IMR-90 (cell line): ENCODE measurements around the gene TRHDE. TPM values are rescaled to one million over a fixed set of nuclear protein-coding genes. Genes with fewer than 3 reads are reported as not detected.

Source experiments
- ATAC-seq: fragments of 200-7000 bp; cut with Tn5 transposase; 2 replicates; pipeline ENCODE4 v1.9.1; 2020; ENCODE audit warnings: low read depth, mild to moderate bottlenecking, moderate library complexity
- BruUV-seq: library from RNA; stranded (reverse); fragments of 400-500 nt; replicated peaks from 2 replicates; lab custom pipeline; 2021; lab: Mats Ljungman, UMichigan
- CTCF ChIA-PET: fragments of 300-600 bp; formaldehyde crosslinking; extraction: SDS; loops from one replicate; lab custom pipeline; 2021; ENCODE audit warnings: antibody characterized with exemption; lab: Yijun Ruan, JAX
- POLR2A ChIA-PET: fragments of 300-600 bp; sonication (Branson Sonifier 250); formaldehyde crosslinking; loops from one replicate; lab custom pipeline; 2022; ENCODE audit warnings: antibody characterized with exemption; ENCODE audit not compliant: unreplicated experiment; lab: Charles Lee
- DNase-seq: peaks from one replicate; pipeline ENCODE4 v3.0.0; 2013
- H2AFZ ChIP-seq: replicated peaks from 2 replicates; pipeline ENCODE3; 2013; ENCODE audit warnings: low read length, mild to moderate bottlenecking; ENCODE audit not compliant: poor library complexity
- H2AK5ac ChIP-seq: 2 replicates; pipeline ENCODE4 v1.6.1; 2013; ENCODE audit warnings: low read depth, low read length, inconsistent platforms
- H2AK9ac ChIP-seq: replicated peaks from 2 replicates; pipeline ENCODE3; 2013; ENCODE audit warnings: mild to moderate bottlenecking, low read depth, low read length, moderate library complexity; ENCODE audit not compliant: poor library complexity
- H2BK120ac ChIP-seq: 2 replicates; pipeline ENCODE4 v1.6.1; 2013; ENCODE audit warnings: low read depth, low read length, inconsistent platforms
- H2BK15ac ChIP-seq: 3 replicates; pipeline ENCODE4 v1.6.1; 2013; ENCODE audit warnings: low read depth, low read length, inconsistent platforms
- H2BK20ac ChIP-seq: 2 replicates; pipeline ENCODE4 v1.6.1; 2013; ENCODE audit warnings: low read depth, mild to moderate bottlenecking, inconsistent platforms, low read length, moderate library complexity
- H2BK5ac ChIP-seq: 2 replicates; pipeline ENCODE4 v1.6.1; 2013; ENCODE audit warnings: mild to moderate bottlenecking, low read depth, low read length, inconsistent platforms; ENCODE audit not compliant: poor library complexity, severe bottlenecking
- H3K14ac ChIP-seq: replicated peaks from 2 replicates; pipeline ENCODE4 v1.6.1; 2013; ENCODE audit warnings: low read depth, low read length, inconsistent platforms
- H3K18ac ChIP-seq: 2 replicates; pipeline ENCODE4 v1.6.1; 2013; ENCODE audit warnings: low read depth, low read length, control low read depth
- H3K23ac ChIP-seq: 2 replicates; pipeline ENCODE4 v1.6.1; 2013; ENCODE audit warnings: low read depth, low read length, inconsistent platforms
- H3K27ac ChIP-seq: 2 replicates; pipeline ENCODE4 v1.5.1; 2013; ENCODE audit warnings: mild to moderate bottlenecking, control low read depth, low read length; ENCODE audit not compliant: insufficient read depth
- H3K27me3 ChIP-seq: 2 replicates; pipeline ENCODE4 v1.6.1; 2013; ENCODE audit warnings: low read length; ENCODE audit not compliant: control insufficient read depth, insufficient read depth
- H3K36me3 ChIP-seq: 2 replicates; pipeline ENCODE4 v1.6.1; 2013; ENCODE audit warnings: low read length, mixed read lengths; ENCODE audit not compliant: control insufficient read depth, insufficient read depth
- H3K4ac ChIP-seq: 2 replicates; pipeline ENCODE4 v1.6.1; 2013; ENCODE audit warnings: low read depth, low read length, inconsistent platforms
- H3K4me1 ChIP-seq: 2 replicates; pipeline ENCODE4 v1.6.1; 2013; ENCODE audit warnings: low read length, mixed read lengths; ENCODE audit not compliant: control insufficient read depth, insufficient read depth
- H3K4me2 ChIP-seq: 2 replicates; pipeline ENCODE4 v1.6.1; 2013; ENCODE audit warnings: low read depth, mild to moderate bottlenecking, control low read depth, low read length, moderate library complexity
- H3K4me3 ChIP-seq: 2 replicates; pipeline ENCODE4 v1.5.1; 2013; ENCODE audit warnings: low read depth, mild to moderate bottlenecking, control low read depth, low read length, moderate library complexity; ENCODE audit not compliant: insufficient read depth
- H3K56ac ChIP-seq: 2 replicates; pipeline ENCODE4 v1.6.1; 2013; ENCODE audit warnings: low read length, inconsistent platforms; ENCODE audit not compliant: insufficient read depth; ENCODE audit errors: extremely low read depth
- H3K79me1 ChIP-seq, 2 experiments: 2 replicates each; pipeline ENCODE4 v1.6.1; 2013; ENCODE audit warnings: low read length in 2 of 2, inconsistent platforms in 1 of 2, low read depth in 1 of 2
- H3K9ac ChIP-seq: 2 replicates; pipeline ENCODE4 v1.6.1; 2013; ENCODE audit warnings: low read depth, low read length, control low read depth
- H3K9me1 ChIP-seq: 2 replicates; pipeline ENCODE4 v1.6.1; 2013; ENCODE audit warnings: low read length, inconsistent platforms; ENCODE audit not compliant: insufficient read depth
- H3K9me3 ChIP-seq: 2 replicates; pipeline ENCODE4 v1.6.1; 2013; ENCODE audit warnings: low read length; ENCODE audit not compliant: control insufficient read depth, insufficient read depth
- H4K20me1 ChIP-seq: 2 replicates; pipeline ENCODE4 v1.6.1; 2013; ENCODE audit warnings: low read length, inconsistent platforms; ENCODE audit not compliant: insufficient read depth
- H4K5ac ChIP-seq: 2 replicates; pipeline ENCODE4 v1.6.1; 2013; ENCODE audit warnings: mild to moderate bottlenecking, low read depth, low read length, control low read depth
- H4K8ac ChIP-seq, 2 experiments: 2 replicates each; pipeline ENCODE4 v1.6.1; 2013; ENCODE audit warnings: low read depth in 2 of 2, low read length in 2 of 2, control low read depth in 1 of 2, inconsistent platforms in 1 of 2
- H4K91ac ChIP-seq: 2 replicates; pipeline ENCODE4 v1.6.1; 2013; ENCODE audit warnings: low read depth, low read length, inconsistent platforms; ENCODE audit not compliant: insufficient read depth
- BHLHE40 ChIP-seq: fragments of 150-350 bp; IDR thresholded peaks from 2 replicates; pipeline ENCODE4 v1.6.1; 2016; ENCODE audit warnings: mild to moderate bottlenecking, low read depth, low read length
- CEBPB ChIP-seq: IDR thresholded peaks from 2 replicates; pipeline ENCODE4 v1.6.1; 2012; ENCODE audit warnings: low read depth, low read length, improper control_type of control experiment
- CHD1 ChIP-seq: IDR thresholded peaks from 2 replicates; pipeline ENCODE4 v1.6.1; 2012; ENCODE audit warnings: low read depth, low read length, improper control_type of control experiment
- ELK1 ChIP-seq: fragments of 150-350 bp; IDR thresholded peaks from 2 replicates; pipeline ENCODE4 v1.6.1; 2016; ENCODE audit warnings: low read depth, mild to moderate bottlenecking, low read length, moderate library complexity, borderline replicate concordance
- FOS ChIP-seq: fragments of 150-350 bp; IDR thresholded peaks from 2 replicates; pipeline ENCODE4 v1.6.1; 2016; ENCODE audit warnings: low read depth, low read length
- MAFK ChIP-seq: IDR thresholded peaks from 2 replicates; pipeline ENCODE4 v1.6.1; 2012; ENCODE audit warnings: low read depth, low read length, improper control_type of control experiment
- MAZ ChIP-seq: IDR thresholded peaks from 2 replicates; pipeline ENCODE4 v1.6.1; 2012; ENCODE audit warnings: low read depth, mild to moderate bottlenecking, low read length, improper control_type of control experiment, moderate library complexity, borderline replicate concordance
- MXI1 ChIP-seq: IDR thresholded peaks from 2 replicates; pipeline ENCODE4 v1.6.1; 2012; ENCODE audit warnings: low read depth, mild to moderate bottlenecking, low read length, moderate library complexity, borderline replicate concordance
- NFE2L2 ChIP-seq: fragments of 150-350 bp; IDR thresholded peaks from 2 replicates; pipeline ENCODE4 v1.6.1; 2016; ENCODE audit warnings: low read depth, mild to moderate bottlenecking, low read length
- POLR2A ChIP-seq: IDR thresholded peaks from 2 replicates; pipeline ENCODE4 v1.6.1; 2012; ENCODE audit warnings: mild to moderate bottlenecking, low read depth, low read length
- RAD21 ChIP-seq: IDR thresholded peaks from 2 replicates; pipeline ENCODE4 v1.6.1; 2012; ENCODE audit warnings: low read length, improper control_type of control experiment
- RCOR1 ChIP-seq: IDR thresholded peaks from 2 replicates; pipeline ENCODE4 v1.6.1; 2012; ENCODE audit warnings: mild to moderate bottlenecking, low read length, improper control_type of control experiment; ENCODE audit not compliant: insufficient replicate concordance
- RFX5 ChIP-seq: IDR thresholded peaks from 2 replicates; pipeline ENCODE4 v1.8.0; 2012; ENCODE audit warnings: low read depth, mild to moderate bottlenecking, low read length, moderate library complexity
- SMC3 ChIP-seq: fragments of 150-350 bp; IDR thresholded peaks from 2 replicates; pipeline ENCODE4 v1.6.1; 2016; ENCODE audit warnings: low read depth, mild to moderate bottlenecking, antibody characterized with exemption, low read length, moderate library complexity
- USF2 ChIP-seq: fragments of 150-350 bp; IDR thresholded peaks from 2 replicates; pipeline ENCODE4 v1.6.1; 2017; ENCODE audit warnings: mild to moderate bottlenecking, antibody characterized with exemption, low read length, low read depth
- WGBS, 2 experiments: methylation state at CpG; one replicate each; pipeline versions ENCODE4 v1.1.5 to v1.1.7; 2013; ENCODE audit warnings: missing lambda C conversion rate in 2 of 2; ENCODE audit not compliant: insufficient read length in 1 of 2; ENCODE audit errors: extremely low coverage in 2 of 2; 5-methylcytosine and 5-hydroxymethylcytosine counted together
- dilution Hi-C: fragments of 300-500 bp; cut with HindIII; formaldehyde crosslinking; loops from one replicate; pipeline ENCODE4 v1.14.3; 2018; ENCODE audit warnings: low sequenced_read_pairs; ENCODE audit not compliant: unreplicated experiment
- in situ Hi-C: fragments of 300-500 bp; cut with MboI; formaldehyde crosslinking; loops from 3 replicates; pipeline ENCODE4 v1.14.3; 2019; ENCODE audit warnings: low sequenced_read_pairs, inconsistent platforms, mixed read lengths
- intact Hi-C: fragments of 100-400 bp; cut with micrococcal nuclease; formaldehyde crosslinking; loops from 2 replicates; pipeline ENCODE4 v1.10.0; 2022
- polyA plus RNA-seq, 3 experiments: library from polyadenylated mRNA; depleted of rRNA; stranded (reverse); fragments of >200 nt; gene quantifications; 2 replicates each; pipeline ENCODE4 v1.2.3, GENCODE V29; 2012; ENCODE audit warnings: low replicate concordance in 1 of 3
- total RNA-seq: library from RNA; depleted of rRNA; stranded (reverse); fragments of >200 nt; gene quantifications from 2 replicates; pipeline ENCODE4 v1.2.3, GENCODE V29; 2012
- TF ChIP-seq, protein P1 (sequence below): conservative IDR thresholded peaks from 2 replicates; pipeline ENCODE4 v1.5.1; 2012; ENCODE audit warnings: mild to moderate bottlenecking, low read depth, low read length, improper control_type of control experiment

TRHDE gene
- total and polyA plus RNA-seq, 2 of the 4 experiments (the other 2 are of a cell fraction): 33.7 to 65.1 TPM

GRCh38 chr12:72502546-72502945 lies 230.4 kb downstream of the TRHDE start:
- no peak for ATAC-seq
- dilution Hi-C loops: no loop called here

More at GRCh38 chr12:72502546-72502945, 230.4 kb downstream of the TRHDE start:
- in situ Hi-C loops: no loop called here
- POLR2A ChIA-PET: no interaction called here
- no peak for DNase-seq
- Histone ChIP-seq H2AK9ac (no peak overlapping the region), H4K91ac (no peak overlapping the region), H2AK5ac (no peak overlapping the region), H2BK20ac (no peak overlapping the region), H3K27ac (no peak overlapping the region), H3K4me2 (no peak overlapping the region), H3K79me1 (peaks cover 0 to 5% of the 10 kb centered on the region in 2 experiments; a peak in 2 of 4 replicates), H3K14ac (no peak overlapping the region), H4K8ac (no peak overlapping the region), H3K4me1 (no peaks in the 10 kb centered on the region), H3K56ac (no peak overlapping the region), H2BK5ac (no peak overlapping the region), H4K5ac (no peak overlapping the region), H3K4ac (no peak overlapping the region), H3K36me3 (peaks cover 4% of the 10 kb centered on the region; the same call in 1 of the 2 replicates), H3K27me3 (no peaks in the 10 kb centered on the region), H3K23ac (no peak overlapping the region), H3K4me3 (no peak overlapping the region), H3K18ac (no peak overlapping the region), H3K9ac (no peak overlapping the region), H2BK15ac (no peak overlapping the region), H2BK120ac (no peak overlapping the region), H4K20me1 (no peaks in the 10 kb centered on the region), H3K9me1 (no peaks in the 10 kb centered on the region), H3K9me3 (no peaks in the 10 kb centered on the region), H2AFZ (no peak overlapping the region)
- no CpG with 5 or more reads among the region's 3 CpGs for WGBS, 2 experiments
- intact Hi-C loops: no loop called here
- TF ChIP-seq RAD21: no peak
- TF ChIP-seq MXI1: no peak
- TF ChIP-seq BHLHE40: no peak
- TF ChIP-seq NFE2L2: no peak
- TF ChIP-seq USF2: no peak
- no peak for TF ChIP-seq MAFK
- no peak for TF ChIP-seq SMC3
- TF ChIP-seq FOS: no peak
- TF ChIP-seq ELK1: no peak
- no peak for TF ChIP-seq POLR2A
- TF ChIP-seq CHD1: no peak
- no peak for TF ChIP-seq CEBPB
- TF ChIP-seq RFX5: no peak
- no peak for TF ChIP-seq RCOR1
- TF ChIP-seq, protein P1, sequence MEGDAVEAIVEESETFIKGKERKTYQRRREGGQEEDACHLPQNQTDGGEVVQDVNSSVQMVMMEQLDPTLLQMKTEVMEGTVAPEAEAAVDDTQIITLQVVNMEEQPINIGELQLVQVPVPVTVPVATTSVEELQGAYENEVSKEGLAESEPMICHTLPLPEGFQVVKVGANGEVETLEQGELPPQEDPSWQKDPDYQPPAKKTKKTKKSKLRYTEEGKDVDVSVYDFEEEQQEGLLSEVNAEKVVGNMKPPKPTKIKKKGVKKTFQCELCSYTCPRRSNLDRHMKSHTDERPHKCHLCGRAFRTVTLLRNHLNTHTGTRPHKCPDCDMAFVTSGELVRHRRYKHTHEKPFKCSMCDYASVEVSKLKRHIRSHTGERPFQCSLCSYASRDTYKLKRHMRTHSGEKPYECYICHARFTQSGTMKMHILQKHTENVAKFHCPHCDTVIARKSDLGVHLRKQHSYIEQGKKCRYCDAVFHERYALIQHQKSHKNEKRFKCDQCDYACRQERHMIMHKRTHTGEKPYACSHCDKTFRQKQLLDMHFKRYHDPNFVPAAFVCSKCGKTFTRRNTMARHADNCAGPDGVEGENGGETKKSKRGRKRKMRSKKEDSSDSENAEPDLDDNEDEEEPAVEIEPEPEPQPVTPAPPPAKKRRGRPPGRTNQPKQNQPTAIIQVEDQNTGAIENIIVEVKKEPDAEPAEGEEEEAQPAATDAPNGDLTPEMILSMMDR: no peak
- no peak for TF ChIP-seq MAZ
- CTCF ChIA-PET: no interaction called here
- BruUV-seq: no TSS peak
